ENCODE results near the gene ELF5.

ELF5 gene

GRCh38 chr11:34457607-34458006, 56.0 kb downstream of the ELF5 start:
- DNase-seq (ENCODE audit: low read depth): no peak
- TF ChIP-seq CTCF (IDR thresholded peaks at IDR 0.05; ENCODE audit: control insufficient read depth, insufficient read depth, low read depth, low read length, missing control alignments): no peak
- no peak overlapping the region for H3K4me3 ChIP-seq (ENCODE audit: control insufficient read depth, low read depth, low read length)

GRCh38 chr11:34454308-34455032, 59.1 kb downstream of the ELF5 start:
- DNase-seq (ENCODE audit: low read depth): no peak
- TF ChIP-seq CTCF (IDR thresholded peaks at IDR 0.05; ENCODE audit: control insufficient read depth, insufficient read depth, low read depth, low read length, missing control alignments): no peak
- no peak overlapping the region for H3K4me3 ChIP-seq (ENCODE audit: control insufficient read depth, low read depth, low read length)

- TF ChIP-seq CTCF (IDR thresholded peaks at IDR 0.05; ENCODE audit: control insufficient read depth, insufficient read depth, low read depth, low read length, missing control alignments): no peak
- no peak overlapping the region for H3K4me3 ChIP-seq (ENCODE audit: control insufficient read depth, low read depth, low read length)
- DNase-seq (ENCODE audit: low read depth): no peak
These were observed 62.5 kb downstream of the ELF5 start for GRCh38 chr11:34451053-34451452.

GRCh38 chr11:34449013-34449412, 64.6 kb downstream of the ELF5 start:
- H3K4me3 ChIP-seq (ENCODE audit: control insufficient read depth, low read depth, low read length): no peak overlapping the region
- no peak for TF ChIP-seq CTCF (IDR thresholded peaks at IDR 0.05; ENCODE audit: control insufficient read depth, insufficient read depth, low read depth, low read length, missing control alignments)
- no peak for DNase-seq (ENCODE audit: low read depth)

- no peak overlapping the region for H3K4me3 ChIP-seq (ENCODE audit: control insufficient read depth, low read depth, low read length)
- no peak for DNase-seq (ENCODE audit: low read depth)
- no peak for TF ChIP-seq CTCF (IDR thresholded peaks at IDR 0.05; ENCODE audit: control insufficient read depth, insufficient read depth, low read depth, low read length, missing control alignments)
These were observed 65.2 kb downstream of the ELF5 start for GRCh38 chr11:34448223-34448994.

- no peak for DNase-seq (ENCODE audit: low read depth)
- TF ChIP-seq CTCF (IDR thresholded peaks at IDR 0.05; ENCODE audit: control insufficient read depth, insufficient read depth, low read depth, low read length, missing control alignments): no peak
- H3K4me3 ChIP-seq (ENCODE audit: control insufficient read depth, low read depth, low read length): no peak overlapping the region
These were observed 66.5 kb downstream of the ELF5 start for GRCh38 chr11:34447044-34447443.
